Stimulated activated memory B cell treated with anti-CD40 and anti-IgM and Interleukin-4, amounts not matched to agents 10 μg/mL and 1 μg/mL and 100 μg/mL, for 72 hours (primary cell): ENCODE measurements around the gene POPDC2.

Experiments used
- ATAC-seq: fragments of 150-1000 bp; cut with Tn5 transposase; 2 replicates; pipeline ENCODE4 v1.10.0; 2021
- H3K27ac Mint-ChIP-seq: one replicate; pipeline ENCODE4 v1.8.0; 2022; ENCODE audit warnings: mild to moderate bottlenecking, mixed read lengths
- H3K27me3 Mint-ChIP-seq: one replicate; pipeline ENCODE4 v1.8.0; 2022; ENCODE audit warnings: mixed read lengths
- H3K36me3 Mint-ChIP-seq: one replicate; pipeline ENCODE4 v1.8.0; 2022; ENCODE audit warnings: mixed read lengths
- H3K4me1 Mint-ChIP-seq: one replicate; pipeline ENCODE4 v1.8.0; 2022; ENCODE audit warnings: mixed read lengths
- H3K4me3 Mint-ChIP-seq: one replicate; pipeline ENCODE4 v1.8.0; 2022; ENCODE audit warnings: mild to moderate bottlenecking, moderate library complexity, mixed read lengths
- H3K9me3 Mint-ChIP-seq: one replicate; pipeline ENCODE4 v1.8.0; 2022; ENCODE audit warnings: mixed read lengths

POPDC2 gene

DNA sequence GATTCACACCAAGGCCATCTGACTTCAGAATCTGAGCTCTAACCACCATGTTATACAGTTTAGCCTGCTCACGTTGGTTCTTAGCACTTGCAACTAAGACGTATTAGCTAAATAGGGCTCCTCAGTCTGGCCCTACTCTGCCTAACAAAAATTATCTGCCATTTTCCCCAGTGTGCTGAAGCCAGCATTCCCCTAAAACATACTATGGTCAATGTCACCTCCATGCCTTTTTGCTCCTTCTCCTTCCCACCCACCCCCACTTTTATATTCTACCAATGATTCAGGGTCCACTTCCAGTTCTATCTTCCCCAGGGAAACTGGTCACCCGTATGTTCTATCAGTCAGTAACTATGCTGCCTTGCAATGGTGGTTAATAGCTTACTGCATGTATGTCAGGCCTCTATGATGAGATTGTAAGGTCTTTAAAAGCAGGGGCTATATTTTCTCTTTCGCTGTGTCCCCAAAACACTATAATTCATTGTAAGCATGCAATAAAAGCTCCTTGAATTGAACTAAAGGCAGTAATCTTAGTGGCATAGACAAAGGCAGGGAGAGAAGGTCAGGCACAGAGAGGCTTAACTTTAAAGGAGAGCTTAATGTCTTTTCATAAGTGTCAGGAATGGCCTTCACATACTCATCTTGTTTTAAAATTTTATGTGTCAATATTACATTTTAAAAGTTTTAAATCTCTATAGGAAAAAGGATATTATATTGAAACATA lies 23.3 kb downstream of the POPDC2 start:
- ATAC-seq, result no peak
- H3K9me3 Mint-ChIP-seq, result no peaks in the 10 kb centered on the region
- H3K36me3 Mint-ChIP-seq, result peaks cover 22% of the 10 kb centered on the region
- H3K4me3 Mint-ChIP-seq, result no peak overlapping the region
- no peaks in the 10 kb centered on the region for H3K27me3 Mint-ChIP-seq
- H3K4me1 Mint-ChIP-seq, result peaks cover 61% of the 10 kb centered on the region
- H3K27ac Mint-ChIP-seq, result peak overlapping the region; percentile 100

DNA sequence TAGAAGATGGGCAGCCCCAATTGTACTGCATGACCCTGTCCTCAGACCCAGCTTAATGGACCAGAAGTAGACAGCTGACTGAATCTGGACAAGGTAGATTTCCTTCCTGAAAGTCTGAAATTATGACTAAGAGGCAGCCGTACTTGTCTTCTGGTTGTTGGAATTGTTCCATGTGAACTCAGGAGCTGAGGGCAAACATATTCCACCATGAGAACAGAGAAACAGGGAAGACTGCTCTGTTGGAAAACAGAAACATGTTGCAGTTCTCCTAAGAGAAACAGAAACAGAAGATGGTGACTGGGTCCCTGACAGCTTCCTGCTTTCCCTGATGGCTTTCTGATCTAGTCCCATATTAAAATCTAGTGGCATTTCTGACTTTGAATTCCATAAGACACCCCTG lies 24.1 kb downstream of the POPDC2 start:
- Mint-ChIP-seq H3K27me3 (no peaks in the 10 kb centered on the region), H3K9me3 (no peaks in the 10 kb centered on the region), H3K4me3 (no peak overlapping the region), H3K36me3 (peaks cover 18% of the 10 kb centered on the region), H3K4me1 (peaks cover 61% of the 10 kb centered on the region), H3K27ac (peak overlapping the region; percentile 100)
- no peak for ATAC-seq

DNA sequence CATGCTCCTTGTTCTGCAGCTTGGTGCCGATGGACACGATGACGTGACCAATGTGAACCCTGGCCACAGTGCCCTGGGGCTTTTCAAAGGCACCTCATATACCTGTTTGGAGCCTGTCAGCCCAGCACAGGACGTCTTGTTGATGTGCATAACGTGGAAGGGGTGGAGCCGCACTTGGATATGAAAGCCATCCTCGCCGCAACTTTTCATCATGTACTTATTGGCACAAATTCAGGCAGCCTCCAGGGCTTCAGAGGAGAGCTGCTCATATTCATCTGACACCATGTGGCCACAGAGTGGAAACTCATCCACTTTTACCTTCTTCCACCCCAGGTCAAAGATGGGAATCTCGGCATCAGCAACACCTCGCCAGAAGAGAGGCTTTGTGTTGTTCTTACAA lies 24.7 kb downstream of the POPDC2 start:
- Mint-ChIP-seq H3K9me3 (no peaks in the 10 kb centered on the region), H3K4me3 (no peak overlapping the region), H3K27me3 (no peaks in the 10 kb centered on the region), H3K27ac (peak overlapping the region; percentile 100), H3K36me3 (peaks cover 13% of the 10 kb centered on the region), H3K4me1 (peaks cover 65% of the 10 kb centered on the region)
- no peak for ATAC-seq

DNA sequence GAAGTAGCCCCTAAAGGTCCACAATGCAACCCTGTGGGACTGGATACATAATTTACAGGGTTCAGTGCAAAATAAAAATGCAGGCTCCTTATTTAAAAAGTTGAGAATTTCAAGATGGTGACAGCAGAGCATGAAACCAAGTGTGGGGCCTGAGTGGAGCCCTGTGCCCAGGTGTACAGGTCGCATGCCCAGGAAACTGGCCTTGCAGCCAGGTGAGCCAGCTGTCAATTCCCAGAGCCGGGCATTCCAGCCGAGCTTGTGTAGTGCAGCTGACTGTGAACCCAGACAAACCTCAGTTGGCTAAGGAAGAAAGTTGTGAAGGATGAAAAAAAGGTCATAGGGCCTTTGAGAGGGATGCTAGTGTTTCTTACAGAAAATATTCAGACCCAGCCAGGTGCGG lies 27.6 kb downstream of the POPDC2 start:
- no peak for ATAC-seq
- no peak overlapping the region for H3K4me3 Mint-ChIP-seq
- H3K27me3 Mint-ChIP-seq, result no peaks in the 10 kb centered on the region
- no peak overlapping the region for H3K27ac Mint-ChIP-seq
- no peaks in the 10 kb centered on the region for H3K9me3 Mint-ChIP-seq
- H3K36me3 Mint-ChIP-seq, result no peaks in the 10 kb centered on the region
- H3K4me1 Mint-ChIP-seq, result peaks cover 67% of the 10 kb centered on the region

DNA sequence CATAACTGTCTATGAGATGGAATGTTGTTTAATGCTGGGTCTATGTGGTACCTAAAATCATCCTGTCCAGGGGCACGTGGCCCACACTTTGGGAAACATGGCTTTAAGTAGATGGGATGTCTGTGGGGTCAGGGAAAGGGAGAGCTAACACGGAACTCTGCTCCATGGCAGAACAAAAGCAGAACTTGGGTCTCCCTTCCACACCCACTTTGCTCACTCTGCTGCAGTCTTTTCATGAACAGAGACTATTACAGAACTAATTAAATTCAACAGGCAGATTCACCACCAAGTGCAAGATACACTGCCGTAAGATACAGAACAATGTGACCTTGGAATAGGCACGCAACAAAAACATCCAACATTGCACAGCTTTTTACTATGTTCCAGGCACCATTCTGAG lies 28.2 kb downstream of the POPDC2 start:
- H3K9me3 Mint-ChIP-seq, result no peaks in the 10 kb centered on the region
- no peak for ATAC-seq
- no peaks in the 10 kb centered on the region for H3K27me3 Mint-ChIP-seq
- H3K4me1 Mint-ChIP-seq, result peaks cover 67% of the 10 kb centered on the region
- H3K27ac Mint-ChIP-seq, result no peak overlapping the region
- no peak overlapping the region for H3K4me3 Mint-ChIP-seq
- no peaks in the 10 kb centered on the region for H3K36me3 Mint-ChIP-seq

DNA sequence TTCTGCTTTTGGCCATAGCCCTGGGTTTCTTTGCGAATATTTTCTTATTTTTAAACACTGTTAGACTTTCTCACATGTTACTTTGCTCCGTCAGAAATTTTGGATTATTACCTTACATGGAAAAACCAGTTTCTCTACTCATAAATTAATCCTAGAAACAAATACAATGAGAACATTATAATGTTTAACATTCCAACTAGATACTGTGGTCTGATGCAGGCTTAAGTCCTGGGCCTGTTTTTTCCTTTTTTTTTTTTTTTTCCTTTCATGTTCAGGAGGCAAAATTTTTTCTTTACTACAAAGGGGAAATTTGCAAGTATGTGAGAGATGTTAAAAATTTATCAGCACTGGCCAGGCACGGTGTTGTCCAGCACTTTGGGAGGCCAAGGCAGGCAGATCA lies 28.9 kb downstream of the POPDC2 start:
- H3K27ac Mint-ChIP-seq, result no peak overlapping the region
- H3K4me1 Mint-ChIP-seq, result peaks cover 64% of the 10 kb centered on the region
- no peaks in the 10 kb centered on the region for H3K36me3 Mint-ChIP-seq
- H3K9me3 Mint-ChIP-seq, result no peaks in the 10 kb centered on the region
- H3K4me3 Mint-ChIP-seq, result no peak overlapping the region
- no peaks in the 10 kb centered on the region for H3K27me3 Mint-ChIP-seq
- ATAC-seq, result no peak

DNA sequence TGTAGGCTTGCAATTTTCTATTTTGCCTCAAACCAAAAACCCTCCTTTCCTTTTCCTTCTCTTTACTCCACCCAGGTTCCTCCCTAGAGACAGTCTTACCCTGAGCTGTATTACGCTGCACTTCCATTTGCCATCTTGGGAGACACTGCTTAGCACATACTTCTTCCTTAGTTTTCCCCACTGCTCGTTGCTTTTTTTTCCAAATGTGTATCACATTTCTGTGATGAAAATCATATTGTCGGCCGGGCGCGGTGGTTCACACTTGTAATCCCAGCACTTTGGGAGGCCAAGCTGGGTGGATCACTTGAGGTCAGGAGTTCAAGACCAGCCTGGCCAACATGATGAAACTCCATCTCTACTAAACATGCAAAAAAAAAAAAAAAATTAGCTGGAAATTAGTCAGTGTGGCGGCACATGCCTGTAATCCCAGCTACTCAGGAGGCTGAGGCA lies 29.5 kb downstream of the POPDC2 start:
- Mint-ChIP-seq H3K4me3 (no peak overlapping the region), H3K27me3 (no peaks in the 10 kb centered on the region), H3K4me1 (peaks cover 65% of the 10 kb centered on the region), H3K36me3 (peaks cover 6% of the 10 kb centered on the region), H3K27ac (peak overlapping the region; percentile 98), H3K9me3 (no peaks in the 10 kb centered on the region)
- ATAC-seq, result no peak

DNA sequence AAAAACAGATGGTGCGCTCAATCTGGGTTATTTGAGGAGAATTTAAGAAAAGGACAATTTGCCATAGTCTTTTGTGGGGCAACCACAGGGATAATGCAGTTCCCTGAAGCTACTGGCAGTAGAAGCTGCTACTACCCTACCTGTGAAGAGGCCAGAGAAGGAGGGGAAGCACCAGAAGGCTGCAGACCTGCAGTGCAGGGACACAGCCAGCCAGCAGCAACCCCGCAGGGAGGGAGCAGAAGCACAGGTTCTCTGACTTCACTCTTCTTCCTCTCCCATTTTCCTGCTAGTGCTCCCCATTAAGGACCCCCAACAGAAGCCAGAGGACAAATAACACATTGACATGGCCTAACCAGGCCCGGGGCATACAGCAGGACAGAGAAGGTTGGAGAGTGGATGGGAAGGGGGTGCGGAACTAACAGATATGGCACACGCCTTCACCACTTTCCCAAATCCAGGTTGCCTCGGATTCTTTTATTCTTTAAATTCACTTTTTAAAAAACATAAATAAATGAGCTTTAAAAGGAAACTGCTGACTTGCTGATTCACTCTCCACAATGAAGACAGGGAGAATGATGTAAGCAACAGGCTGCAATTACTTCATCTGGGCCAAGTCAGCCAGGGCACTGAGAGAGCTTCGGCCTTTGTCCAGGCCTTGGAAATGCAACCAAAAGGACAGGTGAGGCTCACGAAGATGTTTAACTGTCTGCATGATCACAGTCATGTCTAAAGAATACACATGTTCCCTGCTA lies 30.1 kb downstream of the POPDC2 start:
- Mint-ChIP-seq H3K27me3 (no peaks in the 10 kb centered on the region), H3K4me3 (no peak overlapping the region), H3K9me3 (no peaks in the 10 kb centered on the region), H3K36me3 (peaks cover 12% of the 10 kb centered on the region), H3K4me1 (peaks cover 71% of the 10 kb centered on the region), H3K27ac (peak overlapping the region; percentile 98)
- no peak for ATAC-seq

DNA sequence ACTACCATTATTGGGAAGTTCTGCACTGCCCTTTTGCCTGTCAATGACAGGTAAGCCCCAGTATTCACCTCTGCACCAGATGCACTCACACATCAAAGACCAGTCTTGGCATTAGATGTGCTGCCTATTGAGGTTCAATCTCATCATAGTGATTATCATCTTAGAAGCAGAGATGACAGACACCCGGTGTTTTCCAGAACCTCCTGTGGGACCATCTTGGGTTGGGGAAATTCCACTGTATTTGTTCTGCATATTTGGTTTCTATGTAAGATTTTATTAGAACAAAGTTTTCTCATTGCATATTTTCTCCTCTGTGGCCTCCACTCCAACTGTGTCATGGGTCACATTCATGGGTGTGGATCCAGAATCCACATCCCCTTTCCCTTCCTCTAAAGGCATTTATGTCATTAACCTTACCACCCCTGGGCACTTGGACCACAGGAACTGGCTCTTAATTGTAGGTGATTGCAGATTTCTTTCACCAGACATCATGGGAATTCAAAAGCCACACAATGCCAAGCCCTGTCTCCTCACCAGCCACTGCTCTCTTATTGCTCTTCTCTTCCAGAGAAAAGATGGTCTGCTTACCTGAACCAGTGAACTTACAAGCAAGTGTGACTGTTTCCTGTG lies 31.5 kb downstream of the POPDC2 start:
- H3K27me3 Mint-ChIP-seq, result no peaks in the 10 kb centered on the region
- ATAC-seq, result peak; percentile 77
- H3K4me3 Mint-ChIP-seq, result peak overlapping the region; percentile 58
- peak overlapping the region; percentile 98 for H3K27ac Mint-ChIP-seq
- peaks cover 16% of the 10 kb centered on the region for H3K36me3 Mint-ChIP-seq
- H3K9me3 Mint-ChIP-seq, result no peaks in the 10 kb centered on the region
- peaks cover 72% of the 10 kb centered on the region for H3K4me1 Mint-ChIP-seq

DNA sequence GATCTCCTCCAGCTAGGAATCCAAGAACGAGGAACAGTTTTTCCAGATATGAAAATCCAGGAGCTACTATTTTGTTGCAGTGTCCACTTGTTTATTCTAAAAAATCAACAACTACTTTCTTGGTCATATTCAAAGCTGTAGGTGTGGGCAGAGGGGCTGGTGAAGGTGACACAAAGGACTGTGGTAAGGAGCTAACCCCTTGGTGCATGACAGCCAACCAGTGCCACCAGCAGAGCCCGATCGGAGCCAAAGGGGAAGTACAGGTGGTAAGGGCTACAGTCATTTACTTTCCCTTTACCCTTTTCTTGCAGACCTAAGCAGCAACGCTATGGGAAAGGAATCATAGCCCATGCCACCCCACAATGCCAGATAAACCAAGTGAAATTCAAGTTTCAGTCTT lies 32.0 kb downstream of the POPDC2 start:
- peak; percentile 96 for ATAC-seq
- Mint-ChIP-seq H3K4me1 (peaks cover 68% of the 10 kb centered on the region), H3K27me3 (no peaks in the 10 kb centered on the region), H3K36me3 (peaks cover 16% of the 10 kb centered on the region), H3K9me3 (no peaks in the 10 kb centered on the region), H3K27ac (peak overlapping the region; percentile 98), H3K4me3 (peak overlapping the region; percentile 58)

DNA sequence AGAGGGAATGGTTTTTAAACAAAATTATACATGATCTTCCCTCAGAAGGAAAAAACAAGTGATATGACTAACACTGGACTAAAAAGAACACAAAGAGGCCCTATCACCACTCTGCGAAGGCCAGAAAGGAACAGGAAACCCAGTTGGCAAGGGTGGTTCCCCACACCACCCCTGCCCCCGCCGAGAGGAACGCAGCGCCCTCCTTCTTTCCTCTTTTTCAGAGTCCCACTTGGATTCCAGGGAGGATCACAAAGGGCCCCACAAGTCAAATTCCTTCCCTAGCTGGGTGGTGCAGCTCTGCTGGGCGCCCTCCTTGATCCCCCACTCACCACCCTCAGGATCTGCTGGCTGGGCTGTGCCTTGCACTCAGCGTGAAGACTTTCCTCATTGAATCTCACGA lies 32.9 kb downstream of the POPDC2 start:
- Mint-ChIP-seq H3K9me3 (no peaks in the 10 kb centered on the region), H3K4me3 (peak overlapping the region; percentile 62), H3K27me3 (no peaks in the 10 kb centered on the region), H3K36me3 (peaks cover 16% of the 10 kb centered on the region), H3K27ac (peak overlapping the region; percentile 98), H3K4me1 (peaks cover 60% of the 10 kb centered on the region)
- ATAC-seq, result peak; percentile 34

DNA sequence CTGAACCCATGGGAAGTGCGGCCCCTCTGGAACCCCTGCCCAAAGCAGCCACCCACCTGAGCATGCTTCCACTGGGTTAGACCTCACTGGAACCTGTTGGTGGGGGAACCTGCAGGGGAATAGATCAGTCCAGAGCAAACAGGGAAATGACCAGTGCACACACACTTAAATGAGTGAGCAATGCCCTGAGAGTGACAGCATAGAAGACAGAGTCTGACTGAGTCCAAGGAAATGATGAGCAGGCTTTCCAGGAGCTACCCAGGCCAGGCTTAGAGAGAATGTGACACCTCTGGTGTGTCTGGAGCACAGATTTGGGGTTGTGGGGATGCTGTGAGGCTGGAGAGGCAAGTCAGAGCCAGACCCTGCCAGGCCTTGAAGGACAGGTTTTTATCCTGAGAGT lies 34.2 kb downstream of the POPDC2 start:
- Mint-ChIP-seq H3K36me3 (peaks cover 16% of the 10 kb centered on the region), H3K4me1 (peaks cover 60% of the 10 kb centered on the region), H3K27ac (peak overlapping the region; percentile 98), H3K9me3 (no peaks in the 10 kb centered on the region), H3K27me3 (no peaks in the 10 kb centered on the region), H3K4me3 (no peak overlapping the region)
- no peak for ATAC-seq

DNA sequence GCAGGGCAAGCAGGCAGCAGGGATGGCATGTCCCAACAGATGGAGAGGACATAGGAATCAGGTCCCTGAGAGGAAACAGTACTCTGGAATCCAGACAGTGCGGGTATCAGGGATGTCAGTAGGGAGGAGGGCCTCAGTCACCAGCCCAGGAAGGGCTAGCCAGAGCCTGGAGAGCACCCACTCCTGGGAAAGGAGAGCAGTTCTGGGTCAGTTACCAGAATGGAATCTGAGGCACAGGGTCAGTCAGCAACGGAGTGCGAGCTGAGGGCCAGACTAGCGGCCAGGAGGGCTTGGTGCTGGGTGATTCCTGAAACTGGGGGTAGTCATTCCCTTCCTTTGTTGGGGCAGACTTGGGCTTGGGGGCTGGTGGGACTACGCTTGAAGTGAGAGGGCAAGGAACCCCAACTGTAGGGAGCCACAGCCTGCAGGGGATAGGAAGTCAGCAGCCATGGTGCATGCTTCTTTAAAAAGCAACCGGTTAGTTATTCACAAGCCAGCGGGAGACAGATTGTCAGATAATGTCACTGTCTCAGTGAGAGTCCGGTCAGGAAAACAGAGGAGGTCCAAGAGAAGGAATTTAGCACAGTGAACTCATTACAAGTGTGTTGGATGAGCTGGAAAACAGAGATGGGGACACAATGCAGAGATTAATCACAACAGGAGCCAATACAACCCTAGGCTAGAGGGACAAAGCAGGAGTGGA lies 34.8 kb downstream of the POPDC2 start:
- Mint-ChIP-seq H3K9me3 (no peaks in the 10 kb centered on the region), H3K27ac (peak overlapping the region; percentile 98), H3K27me3 (no peaks in the 10 kb centered on the region), H3K4me3 (no peak overlapping the region), H3K36me3 (peaks cover 16% of the 10 kb centered on the region), H3K4me1 (peaks cover 55% of the 10 kb centered on the region)
- ATAC-seq, result no peak

DNA sequence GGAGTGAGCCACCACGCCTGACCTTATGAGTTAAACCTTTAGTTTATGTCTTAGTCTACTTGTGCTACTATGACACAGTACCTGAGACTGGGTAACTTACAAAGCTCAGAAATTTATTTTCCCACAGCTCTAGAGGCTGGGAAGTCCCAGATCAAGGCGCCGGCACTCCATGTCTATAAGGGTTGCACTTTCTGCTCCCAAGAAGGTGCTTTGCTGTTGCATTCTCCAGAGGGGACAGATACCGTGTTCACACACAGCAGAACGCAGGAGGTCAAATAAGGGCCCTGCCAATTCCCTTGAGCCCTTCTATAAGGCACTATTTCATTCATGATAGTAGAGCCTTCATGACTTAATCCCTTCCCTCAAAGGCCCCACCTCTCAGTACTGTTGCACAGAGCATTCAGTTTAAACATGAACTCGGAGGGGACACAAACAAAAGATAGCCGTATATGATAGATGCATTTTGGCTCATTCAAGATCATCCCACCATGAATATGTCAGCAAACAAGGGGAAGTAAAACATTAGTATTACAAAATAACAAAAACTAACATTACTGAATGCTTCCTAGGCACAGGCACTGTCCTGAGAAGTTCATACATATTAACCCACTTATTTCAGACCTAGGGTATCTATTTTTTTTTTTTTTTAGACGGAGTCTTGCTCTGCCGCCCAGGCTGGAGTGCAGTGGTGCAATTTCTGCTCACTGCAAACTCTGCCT lies 36.2 kb downstream of the POPDC2 start:
- Mint-ChIP-seq H3K27me3 (no peaks in the 10 kb centered on the region), H3K9me3 (no peaks in the 10 kb centered on the region), H3K27ac (no peak overlapping the region), H3K36me3 (peaks cover 23% of the 10 kb centered on the region), H3K4me3 (no peak overlapping the region), H3K4me1 (peaks cover 50% of the 10 kb centered on the region)
- no peak for ATAC-seq

DNA sequence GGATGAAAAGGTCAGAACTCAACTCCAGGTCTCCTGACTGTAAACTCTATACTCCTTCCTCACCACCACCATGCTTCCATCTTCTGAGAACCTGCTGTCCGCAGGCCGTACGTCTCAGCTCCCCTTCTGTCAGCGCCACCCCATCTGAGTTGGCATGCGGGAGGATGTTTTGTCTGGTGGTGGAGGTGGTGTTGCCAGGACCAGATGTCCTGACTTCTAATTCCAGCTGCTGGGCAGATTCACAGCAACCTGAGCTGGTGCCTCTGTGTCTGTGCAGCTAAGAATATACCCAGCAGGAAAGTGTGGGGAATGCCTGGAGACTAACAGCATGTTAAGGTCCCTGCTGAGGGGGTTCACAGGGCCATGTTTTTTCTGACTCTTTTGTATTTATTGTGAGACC lies 39.5 kb downstream of the POPDC2 start:
- H3K9me3 Mint-ChIP-seq, result no peaks in the 10 kb centered on the region
- ATAC-seq, result no peak
- no peaks in the 10 kb centered on the region for H3K27me3 Mint-ChIP-seq
- H3K36me3 Mint-ChIP-seq, result peaks cover 17% of the 10 kb centered on the region
- peaks cover 25% of the 10 kb centered on the region for H3K4me1 Mint-ChIP-seq
- H3K4me3 Mint-ChIP-seq, result no peak overlapping the region
- peak overlapping the region; percentile 25 for H3K27ac Mint-ChIP-seq
